HG03280 (cell line): Measurements from ENCODE around the gene LSMEM2.

Experiments
- ATAC-seq: cut with Tn5 transposase; IDR thresholded peaks from one replicate; pipeline ENCODE4 v1.9.1; 2021; ENCODE audit warnings: mild to moderate bottlenecking, moderate library complexity; ENCODE audit not compliant: unreplicated experiment

The LSMEM2 gene

GRCh38 chr3:50337175-50337861 lies 58.4 kb downstream of the LSMEM2 start:
- peak; percentile 80 for ATAC-seq
